Endothelial cell of umbilical vein (primary cell): ENCODE results near the gene TUBB2A. TPM values are rescaled to one million over a fixed set of nuclear protein-coding genes. Genes with fewer than 3 reads are reported as not detected.

Experiments used
- BruUV-seq: library from RNA; stranded (reverse); fragments of 400-500 nt; replicated peaks from 2 replicates; lab custom pipeline; 2021; lab: Mats Ljungman, UMichigan
- CTCF ChIA-PET: fragments of 300-600, 350-600 bp; sonication (Branson Sonifier 250); formaldehyde crosslinking; loops from one replicate; lab custom pipeline; 2021; ENCODE audit warnings: antibody characterized with exemption, inconsistent platforms; lab: Charles Lee
- POLR2A ChIA-PET: fragments of 300-600, 350-600 bp; sonication (Branson Sonifier 250); formaldehyde crosslinking; loops from one replicate; lab custom pipeline; 2021; ENCODE audit warnings: antibody characterized with exemption, inconsistent platforms; lab: Charles Lee
- DNase-seq: peaks from one replicate; pipeline ENCODE4 v3.0.0-alpha.2; 2011; ENCODE audit warnings: low read depth, low spot score
- FAIRE-seq: peaks from 2 replicates; lab custom pipeline; 2011; peaks lifted over from hg19 to GRCh38; lab: Jason Lieb, UNC
- H2AFZ ChIP-seq: 2 replicates; pipeline ENCODE4 v1.6.0; 2012; ENCODE audit warnings: low read depth, low read length, control low read depth, inconsistent platforms
- H3K27ac ChIP-seq: 2 replicates; pipeline ENCODE4 v1.5.1; 2011; ENCODE audit warnings: low read depth, mild to moderate bottlenecking, control low read depth, low read length, moderate library complexity; ENCODE audit not compliant: insufficient read depth
- H3K27me3 ChIP-seq, 2 experiments: 2 replicates each; pipeline versions ENCODE4 v1.6.0 to v1.6.1; 2011; ENCODE audit warnings: low read length in 2 of 2, mixed read lengths in 1 of 2; ENCODE audit not compliant: control insufficient read depth in 2 of 2, insufficient read depth in 2 of 2
- H3K36me3 ChIP-seq, 2 experiments: 2 replicates in 1 of 2; 3 replicates in 1 of 2; pipeline ENCODE4 v1.5.1; 2011; ENCODE audit warnings: low read length in 2 of 2, mild to moderate bottlenecking in 1 of 2, moderate library complexity in 1 of 2; ENCODE audit not compliant: control insufficient read depth in 2 of 2, insufficient read depth in 2 of 2; ENCODE audit errors: extremely low read depth in 1 of 2
- H3K4me1 ChIP-seq: 3 replicates; pipeline ENCODE4 v1.5.1; 2011; ENCODE audit warnings: mild to moderate bottlenecking, low read length; ENCODE audit not compliant: control insufficient read depth, insufficient read depth; ENCODE audit errors: extremely low read depth
- H3K4me2 ChIP-seq: 2 replicates; pipeline ENCODE4 v1.6.1; 2011; ENCODE audit warnings: low read length, control low read depth, mixed read lengths; ENCODE audit not compliant: insufficient read depth
- H3K4me3 ChIP-seq, 3 experiments: fragments of 200-600 bp in 1 of 3; sonication (generic), shearing (Covaris generic) in 1 of 3; replicated peaks in 1 of 3; 2 replicates each; pipeline ENCODE4 v1.5.1; 2011 to 2016; ENCODE audit warnings: control low read depth in 3 of 3, low read length in 3 of 3, mild to moderate bottlenecking in 2 of 3, inconsistent platforms in 1 of 3, low read depth in 1 of 3, moderate library complexity in 1 of 3; ENCODE audit not compliant: insufficient read depth in 1 of 3
- H3K79me2 ChIP-seq: 2 replicates; pipeline ENCODE4 v1.6.0; 2012; ENCODE audit warnings: low read length, inconsistent platforms; ENCODE audit not compliant: control insufficient read depth, insufficient read depth
- H3K9ac ChIP-seq: replicated peaks from 2 replicates; pipeline ENCODE3; 2011; ENCODE audit warnings: low read length, control low read depth; ENCODE audit not compliant: insufficient read depth; ENCODE audit errors: extremely low read depth
- H3K9me1 ChIP-seq: replicated peaks from 3 replicates; pipeline ENCODE4 v1.6.0; 2011; ENCODE audit warnings: mild to moderate bottlenecking, low read length; ENCODE audit not compliant: control insufficient read depth, insufficient read depth; ENCODE audit errors: extremely low read depth
- H3K9me3 ChIP-seq: replicated peaks from 2 replicates; pipeline ENCODE4 v1.5.1; 2012; ENCODE audit warnings: low read length, inconsistent platforms; ENCODE audit not compliant: control insufficient read depth, insufficient read depth
- H4K20me1 ChIP-seq: replicated peaks from 2 replicates; pipeline ENCODE3; 2011; ENCODE audit warnings: mild to moderate bottlenecking, low read length; ENCODE audit not compliant: control insufficient read depth, insufficient read depth; ENCODE audit errors: extremely low read depth
- CTCF ChIP-seq, 2 donors: IDR thresholded peaks; 1 replicate in 1 of 2; 2 replicates in 1 of 2; pipeline ENCODE4 v1.5.1; 2011; ENCODE audit warnings: low read length in 2 of 2, mild to moderate bottlenecking in 2 of 2, moderate library complexity in 2 of 2, control low read depth in 1 of 2, inconsistent platforms in 1 of 2, low read depth in 1 of 2; ENCODE audit not compliant: insufficient read depth in 1 of 2; ENCODE audit errors: extremely low read depth in 1 of 2
- EZH2 ChIP-seq: IDR thresholded peaks from 2 replicates; pipeline ENCODE4 v1.6.1; 2012; ENCODE audit warnings: borderline replicate concordance, low read depth, mild to moderate bottlenecking, moderate library complexity, low read length, inconsistent platforms; ENCODE audit not compliant: severe bottlenecking
- FOS ChIP-seq: IDR thresholded peaks from 2 replicates; pipeline ENCODE4 v1.6.1; 2011; ENCODE audit warnings: mild to moderate bottlenecking, low read length, moderate library complexity, borderline replicate concordance; ENCODE audit not compliant: insufficient read depth
- GATA2 ChIP-seq: IDR thresholded peaks from 2 replicates; pipeline ENCODE4 v1.7.0; 2011; ENCODE audit warnings: low read depth, mild to moderate bottlenecking, moderate library complexity, mixed read lengths, low read length; ENCODE audit not compliant: insufficient read length, insufficient read depth
- JUN ChIP-seq: IDR thresholded peaks from 2 replicates; pipeline ENCODE4 v1.6.1; 2011; ENCODE audit warnings: borderline replicate concordance, low read depth; ENCODE audit not compliant: insufficient read length, insufficient read depth
- MAX ChIP-seq: IDR thresholded peaks from 2 replicates; pipeline ENCODE4 v1.6.1; 2011; ENCODE audit not compliant: insufficient read depth, insufficient read length
- MYC ChIP-seq: IDR thresholded peaks from one replicate; pipeline ENCODE4 v1.6.1; 2011; ENCODE audit warnings: mild to moderate bottlenecking, low read depth, low read length
- POLR2A ChIP-seq: IDR thresholded peaks from 2 replicates; pipeline ENCODE4 v1.6.1; 2012; ENCODE audit warnings: low read depth, mild to moderate bottlenecking, control low read depth, low read length
- POLR2AphosphoS5 ChIP-seq: IDR thresholded peaks from 2 replicates; pipeline ENCODE4 v1.6.1; 2012; ENCODE audit warnings: low read depth, mild to moderate bottlenecking, control low read depth, low read length, moderate library complexity; ENCODE audit not compliant: insufficient read depth
- dilution Hi-C: fragments of 300-500 bp; cut with MboI; formaldehyde crosslinking; loops from one replicate; pipeline ENCODE4 v1.15.0; 2019; ENCODE audit warnings: low sequenced_read_pairs; ENCODE audit not compliant: extremely low pct_ligation_motif_present
- intact Hi-C: fragments of 100-400 bp; cut with micrococcal nuclease; formaldehyde crosslinking; loops from one replicate; pipeline ENCODE4 v1.10.0; 2022
- polyA plus RNA-seq, 4 experiments: library from polyadenylated mRNA; depleted of rRNA in 3 of 4; stranded (reverse) in 3 of 4; unstranded in 1 of 4; fragments of >200 nt; gene quantifications; 2 replicates each; pipeline versions ENCODE4 v1.2.1 to v1.2.3, GENCODE V29; 2011 to 2012; ENCODE audit warnings: missing spikeins in 1 of 4
- total RNA-seq: library from RNA; stranded (reverse); gene quantifications from 2 replicates; pipeline ENCODE4 v1.2.3, GENCODE V29; 2021

Gene TUBB2A
- total and polyA plus RNA-seq, 2 donors (not counting 3 experiments of a cell fraction or from before 2014, with no cell fraction given): 80.3 to 99.2 TPM

GRCh38 chr6:3133515-3133914 lies 23.8 kb downstream of the TUBB2A start:
- Histone ChIP-seq H3K9ac (no peak overlapping the region), H3K36me3 (no peaks in the 10 kb centered on the region), H3K9me3 (no peaks in the 10 kb centered on the region), H3K4me1 (peaks cover 8% of the 10 kb centered on the region), H4K20me1 (no peaks in the 10 kb centered on the region), H3K4me3 (no peak overlapping the region), H3K79me2 (no peaks in the 10 kb centered on the region), H2AFZ (no peak overlapping the region), H3K27ac (no peak overlapping the region), H3K9me1 (no peaks in the 10 kb centered on the region), H3K27me3 (no peaks in the 10 kb centered on the region), H3K4me2 (no peak overlapping the region)
- no peak for FAIRE-seq
- no peak for DNase-seq
- dilution Hi-C loops: no loop called here
- no peak for TF ChIP-seq POLR2A
- TF ChIP-seq EZH2: no peak
- ChIA-PET CTCF (interaction anchor here (1.4 kb wide), 1 partner anchor 118 kb away, joined by 4 read pairs; no protein-coding TSS in a partner anchor), POLR2A (no interaction called here)
- BruUV-seq: no TSS peak
- intact Hi-C loops: no loop called here

- Histone ChIP-seq H3K4me1 (no peaks in the 10 kb centered on the region), H3K36me3 (no peaks in the 10 kb centered on the region), H3K9me3 (no peaks in the 10 kb centered on the region), H2AFZ (no peak overlapping the region), H3K27ac (no peak overlapping the region), H3K9ac (no peak overlapping the region), H3K27me3 (no peaks in the 10 kb centered on the region), H4K20me1 (no peaks in the 10 kb centered on the region), H3K4me3 (no peak overlapping the region), H3K79me2 (no peaks in the 10 kb centered on the region), H3K9me1 (no peaks in the 10 kb centered on the region), H3K4me2 (no peak overlapping the region)
- no TSS peak for BruUV-seq
- intact Hi-C loops (no loop called here), dilution Hi-C loops (no loop called here)
- POLR2A ChIA-PET: no interaction called here
- no peak for FAIRE-seq
- no peak for DNase-seq
- TF ChIP-seq MAX (no peak), FOS (no peak), POLR2AphosphoS5 (no peak), MYC (no peak), GATA2 (no peak), CTCF (IDR thresholded peaks at IDR 0.05; ENCODE audit: extremely low read depth in 1 of 2, insufficient read depth in 1 of 2, low read depth in 1 of 2, low read length in 2 of 2) (no peak), EZH2 (no peak), JUN (no peak), POLR2A (no peak)
- CTCF ChIA-PET: interaction anchor here (0.8 to 3.0 kb wide), 3 partner anchors 26 to 120 kb away, joined by 4 to 9 read pairs (median 7); partner anchors contain the start of gene TUBB2A
These were observed 25.6 kb downstream of the TUBB2A start for GRCh38 chr6:3131695-3132094.
